Stimulated activated CD4-positive, alpha-beta T cell treated with anti-CD3 and anti-CD28 coated beads, Interleukin-2, amount 100 ng/mL, for 24 hours (primary cell): ENCODE measurements around the gene MAP4K4.
"Not testable (repeated sequence)": the region's sequence is repeated elsewhere in the genome, so short reads cannot be mapped to it uniquely, and the experiment has no call there.

Experiments used
- DNase-seq, 2 donors: peaks; one replicate each; pipeline ENCODE4 v3.0.0-alpha.2; 2020

MAP4K4 gene

GRCh38 chr2:101935764-101936163 lies 238.3 kb downstream of the MAP4K4 start:
- not testable (repeated sequence) for DNase-seq

- no peak for DNase-seq
Observed at GRCh38 chr2:101942851-101943250, 245.3 kb downstream of the MAP4K4 start.
